Hepatocyte (in vitro differentiated cells): ENCODE results near the gene TP73. TPM values are rescaled to one million over a fixed set of nuclear protein-coding genes. Genes with fewer than 3 reads are reported as not detected.

Experiments used
- DNase-seq: peaks from one replicate; pipeline ENCODE4 v3.0.0-alpha.2; 2016; ENCODE audit warnings: low spot score
- H2AFZ ChIP-seq: fragments of 200-600 bp; sonication (generic); 2 replicates; pipeline ENCODE4 v1.6.0; 2016; ENCODE audit warnings: antibody characterized with exemption, mild to moderate bottlenecking
- H3K27ac ChIP-seq: fragments of 200-600 bp; sonication (generic); 2 replicates; pipeline ENCODE4 v1.5.1; 2016; ENCODE audit warnings: mild to moderate bottlenecking
- H3K27me3 ChIP-seq: fragments of 200-600 bp; sonication (generic); 2 replicates; pipeline ENCODE4 v1.6.1; 2016
- H3K36me3 ChIP-seq: fragments of 200-600 bp; sonication (generic); replicated peaks from 2 replicates; pipeline ENCODE4 v1.5.1; 2016; ENCODE audit warnings: low read depth; ENCODE audit not compliant: insufficient read depth
- H3K4me1 ChIP-seq: fragments of 200-600 bp; sonication (generic); 2 replicates; pipeline ENCODE4 v1.5.1; 2016; ENCODE audit warnings: mild to moderate bottlenecking, moderate library complexity; ENCODE audit not compliant: insufficient read depth
- H3K4me2 ChIP-seq: fragments of 200-600 bp; sonication (generic); 2 replicates; pipeline ENCODE4 v1.6.0; 2016
- H3K4me3 ChIP-seq: fragments of 200-600 bp; sonication (generic); 2 replicates; pipeline ENCODE4 v1.5.1; 2016; ENCODE audit warnings: mild to moderate bottlenecking
- H3K79me2 ChIP-seq: fragments of 200-600 bp; sonication (generic); 2 replicates; pipeline ENCODE4 v1.6.0; 2017; ENCODE audit warnings: mild to moderate bottlenecking
- H3K9me2 ChIP-seq: fragments of 200-600 bp; sonication (generic); replicated peaks from 2 replicates; pipeline ENCODE4 v1.6.0; 2017; ENCODE audit warnings: mild to moderate bottlenecking; ENCODE audit not compliant: insufficient read depth
- H3K9me3 ChIP-seq: fragments of 200-600 bp; sonication (generic); 2 replicates; pipeline ENCODE4 v1.5.1; 2016; ENCODE audit warnings: low read depth, mild to moderate bottlenecking
- H4K20me1 ChIP-seq: fragments of 200-600 bp; sonication (generic); 2 replicates; pipeline ENCODE4 v1.6.0; 2016; ENCODE audit warnings: mild to moderate bottlenecking; ENCODE audit not compliant: insufficient read depth, poor library complexity, severe bottlenecking
- CTCF ChIP-seq: fragments of 200-600 bp; sonication (generic); IDR thresholded peaks from 2 replicates; pipeline ENCODE4 v1.5.1; 2016; ENCODE audit warnings: antibody characterized with exemption, mild to moderate bottlenecking; ENCODE audit not compliant: poor library complexity
- EZH2 ChIP-seq: fragments of 200-600 bp; sonication (generic); IDR thresholded peaks from 2 replicates; pipeline ENCODE4 v1.6.1; 2016; ENCODE audit warnings: antibody characterized with exemption, mild to moderate bottlenecking, borderline replicate concordance
- EZH2phosphoT487 ChIP-seq: fragments of 200-600 bp; sonication (generic); IDR thresholded peaks from one replicate; pipeline ENCODE4 v1.6.1; 2018; ENCODE audit warnings: antibody characterized with exemption, mild to moderate bottlenecking, low read depth, moderate library complexity; ENCODE audit not compliant: unreplicated experiment, severe bottlenecking
- WGBS: methylation state at CpG from one replicate; pipeline ENCODE4 v1.1.6; 2016; ENCODE audit warnings: low lambda C conversion rate; ENCODE audit errors: missing lambda C conversion rate; 5-methylcytosine and 5-hydroxymethylcytosine counted together
- polyA plus RNA-seq: library from polyadenylated mRNA; unstranded; fragments of >200 nt; fragmentation: Nextera tagmentation; extraction: Ambion mirVana; gene quantifications from 2 replicates; pipeline ENCODE4 v1.2.1, GENCODE V29; 2016
- total RNA-seq: library from RNA; depleted of rRNA; stranded (reverse); fragments of >200 nt; gene quantifications from 2 replicates; pipeline ENCODE4 v1.2.3, GENCODE V29; 2014

The TP73 gene
- total and polyA plus RNA-seq, 2 experiments from 2014 or later = 0.27 to 0.47 TPM

GRCh38 chr1:3678361-3679097 lies 26.2 kb downstream of the TP73 start:
- DNase-seq = no peak
- Histone ChIP-seq H3K9me3 (no peaks in the 10 kb centered on the region), H2AFZ (no peak overlapping the region), H3K4me1 (no peaks in the 10 kb centered on the region), H3K36me3 (no peaks in the 10 kb centered on the region), H3K9me2 (no peaks in the 10 kb centered on the region), H4K20me1 (no peaks in the 10 kb centered on the region), H3K4me2 (no peak overlapping the region), H3K27ac (no peak overlapping the region), H3K79me2 (no peaks in the 10 kb centered on the region), H3K27me3 (no peaks in the 10 kb centered on the region), H3K4me3 (no peak overlapping the region)
- TF ChIP-seq EZH2phosphoT487 (no peak), EZH2 (no peak), CTCF (no peak)
- 74% methylated on average over 21 of the region's 21 CpGs for WGBS

- H3K27me3 ChIP-seq = no peaks in the 10 kb centered on the region
- H3K36me3 ChIP-seq = no peaks in the 10 kb centered on the region
- H3K9me3 ChIP-seq = no peaks in the 10 kb centered on the region
- no peaks in the 10 kb centered on the region for H3K79me2 ChIP-seq
- no peak for DNase-seq
- no peaks in the 10 kb centered on the region for H3K4me1 ChIP-seq
- no peaks in the 10 kb centered on the region for H4K20me1 ChIP-seq
- H3K9me2 ChIP-seq = no peaks in the 10 kb centered on the region
- no peak overlapping the region for H2AFZ ChIP-seq
- 93% methylated on average over 18 of the region's 18 CpGs for WGBS
- TF ChIP-seq EZH2phosphoT487 (no peak), CTCF (no peak), EZH2 (no peak)
- H3K4me3 ChIP-seq = no peak overlapping the region
- H3K27ac ChIP-seq = no peak overlapping the region
- H3K4me2 ChIP-seq = no peak overlapping the region
Measured at GRCh38 chr1:3679098-3679555, 26.8 kb downstream of the TP73 start.

GRCh38 chr1:3679799-3680453 lies 27.6 kb downstream of the TP73 start:
- H3K4me3 ChIP-seq = no peak overlapping the region
- H4K20me1 ChIP-seq = no peaks in the 10 kb centered on the region
- no peak overlapping the region for H3K27ac ChIP-seq
- no peak overlapping the region for H2AFZ ChIP-seq
- no peaks in the 10 kb centered on the region for H3K9me2 ChIP-seq
- H3K27me3 ChIP-seq = no peaks in the 10 kb centered on the region
- H3K4me1 ChIP-seq = no peaks in the 10 kb centered on the region
- no peaks in the 10 kb centered on the region for H3K9me3 ChIP-seq
- H3K79me2 ChIP-seq = no peaks in the 10 kb centered on the region
- no peak overlapping the region for H3K4me2 ChIP-seq
- H3K36me3 ChIP-seq = no peaks in the 10 kb centered on the region
- 93% methylated on average over 9 of the region's 9 CpGs for WGBS
- DNase-seq = no peak
- TF ChIP-seq EZH2phosphoT487 (no peak), EZH2 (no peak), CTCF (no peak)
